D341Med (cell line): ENCODE measurements around the gene ESRRB.

Experiments
- DNase-seq: peaks from one replicate; pipeline ENCODE4 v3.0.0; 2012; ENCODE audit warnings: low spot score

The ESRRB gene

DNA sequence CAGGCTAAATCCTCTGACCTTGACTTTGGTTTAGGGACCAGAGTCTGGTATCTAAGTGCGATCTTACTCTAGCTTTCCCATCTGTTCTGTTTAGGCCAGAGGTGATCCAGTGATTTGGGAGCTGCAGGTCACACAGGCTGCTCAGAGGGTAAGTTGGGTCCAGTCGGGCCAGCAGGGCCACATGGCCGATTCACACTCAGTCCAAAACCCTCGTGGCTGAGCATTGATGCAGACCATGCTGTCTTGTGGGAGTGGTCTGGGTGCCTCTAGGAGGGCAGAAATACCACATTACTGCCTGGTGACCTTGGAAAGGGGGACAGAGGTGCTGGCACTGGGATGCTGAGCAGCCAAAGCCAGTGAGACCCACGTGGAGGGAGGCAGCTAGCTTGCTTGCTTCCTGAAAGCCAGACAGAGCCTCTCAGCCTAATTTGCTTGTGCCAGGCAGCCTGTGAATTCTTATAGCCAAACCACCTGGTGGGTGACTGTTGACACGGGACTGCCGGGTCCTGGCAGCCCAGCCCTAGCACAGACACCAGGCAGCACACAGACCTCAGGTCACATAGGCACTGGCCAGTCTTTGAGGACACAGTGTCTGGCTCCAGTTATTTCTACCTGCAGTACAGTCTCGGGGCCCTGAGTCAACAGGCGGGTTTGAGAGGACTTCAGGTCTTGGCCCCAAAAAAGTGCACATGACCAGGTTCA, 31.7 kb downstream of the ESRRB start:
- no peak for DNase-seq

DNA sequence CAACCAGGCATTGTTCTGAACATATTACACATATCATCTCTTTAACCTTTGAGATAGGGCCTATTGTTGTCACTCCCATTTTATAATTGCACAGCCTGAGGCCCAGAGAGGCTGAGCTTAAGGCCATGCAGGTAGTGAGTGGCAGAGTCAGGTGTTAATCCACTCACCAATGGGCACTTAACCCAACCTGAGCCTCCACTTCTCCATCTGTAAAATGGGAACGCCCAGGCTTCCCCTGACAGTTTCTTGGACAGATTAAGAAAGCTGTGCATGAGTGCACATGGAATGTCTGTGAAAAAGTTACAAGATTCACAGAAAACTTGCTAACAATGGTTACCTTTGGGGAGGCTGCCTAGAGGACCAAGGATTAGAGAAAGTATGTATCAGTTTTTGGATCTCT, 32.9 kb downstream of the ESRRB start:
- DNase-seq: no peak

DNA sequence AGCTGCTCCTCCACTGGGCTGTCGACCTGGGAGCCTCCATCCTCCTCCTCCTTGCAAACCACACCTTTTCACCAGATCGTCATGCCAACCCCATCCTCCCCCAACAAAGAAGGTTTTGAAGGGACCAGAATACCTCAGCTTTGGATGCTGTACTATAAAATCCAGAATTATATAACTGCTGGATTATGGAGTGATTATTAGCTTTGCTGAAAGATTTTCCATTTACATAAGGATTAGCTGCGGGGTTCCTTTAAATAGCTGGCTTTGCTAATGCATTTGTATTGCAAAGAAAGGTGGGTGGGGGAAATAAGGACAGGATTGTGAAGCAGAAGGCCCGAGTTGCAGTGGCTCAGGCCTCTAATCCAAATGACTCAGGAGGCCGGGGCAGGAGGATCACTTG, 36.6 kb downstream of the ESRRB start:
- DNase-seq: no peak

DNA sequence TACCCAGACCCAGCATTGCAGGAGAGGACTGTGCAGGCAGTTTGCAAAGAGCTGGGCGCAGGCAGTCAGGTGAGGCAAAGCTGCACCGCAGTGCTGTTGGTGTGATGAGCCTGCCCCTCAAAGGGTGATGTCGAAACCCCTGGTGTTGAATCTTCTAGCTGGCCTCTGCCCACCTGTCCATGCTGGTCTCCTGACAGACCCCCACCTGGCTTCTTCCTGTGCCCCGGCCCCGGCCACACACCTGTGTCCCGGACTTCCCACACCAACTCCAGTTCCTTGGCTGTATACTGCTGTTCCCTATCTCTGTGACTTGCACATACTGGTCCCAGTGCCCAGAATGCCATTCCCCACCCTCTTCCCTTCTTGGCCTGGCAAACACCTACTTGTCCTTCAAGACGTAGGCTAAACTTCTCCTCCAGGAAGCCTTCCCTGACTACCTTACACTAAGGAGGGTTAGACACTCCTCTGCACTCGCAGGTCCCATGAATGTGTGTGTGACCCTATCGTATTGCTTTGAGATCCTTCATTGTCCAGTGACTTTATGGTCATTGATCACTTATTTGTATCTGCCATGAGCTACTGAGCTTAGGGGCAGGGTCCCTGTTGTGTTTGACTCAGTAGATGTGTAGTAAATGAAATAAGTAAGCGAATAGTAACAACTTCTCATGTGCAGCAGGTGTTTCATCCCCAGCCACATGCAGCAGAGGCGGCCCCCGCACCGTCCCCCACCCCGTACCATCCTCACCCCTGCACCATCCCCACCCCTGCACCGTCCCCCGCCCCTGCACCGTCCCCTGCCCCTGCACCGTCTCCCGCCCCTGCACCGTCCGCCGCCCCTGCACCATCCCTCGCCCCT, 37.4 kb downstream of the ESRRB start:
- DNase-seq: no peak

DNA sequence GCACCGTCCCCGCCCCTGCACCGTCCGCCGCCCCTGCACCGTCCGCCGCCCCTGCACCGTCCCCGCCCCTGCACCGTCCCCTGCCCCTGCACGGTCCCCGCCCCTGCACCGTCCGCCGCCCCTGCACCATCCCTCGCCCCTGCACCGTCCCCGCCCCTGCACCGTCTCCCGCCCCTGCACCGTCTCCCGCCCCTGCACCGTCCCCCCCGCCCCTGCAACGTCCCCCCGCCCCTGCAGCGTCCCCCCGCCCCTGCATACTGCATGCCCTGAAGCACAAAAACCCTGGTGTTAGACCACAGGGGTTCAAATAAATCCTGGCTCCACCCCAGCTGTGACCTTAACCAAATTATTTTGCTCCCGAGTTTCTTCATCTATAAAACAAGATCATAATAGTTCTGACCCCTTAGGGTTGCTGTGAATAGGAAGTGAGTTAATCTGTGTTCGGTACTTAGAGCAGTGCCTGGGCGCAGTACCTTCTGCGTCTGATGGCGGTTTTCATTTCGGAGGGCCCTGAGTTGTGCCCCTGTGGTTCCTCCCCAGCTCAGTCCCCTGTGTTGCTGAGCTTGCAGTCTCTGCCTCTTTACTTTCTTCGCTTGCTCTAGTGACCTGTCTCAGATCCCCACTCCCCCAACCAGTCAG, 38.1 kb downstream of the ESRRB start:
- no peak for DNase-seq

DNA sequence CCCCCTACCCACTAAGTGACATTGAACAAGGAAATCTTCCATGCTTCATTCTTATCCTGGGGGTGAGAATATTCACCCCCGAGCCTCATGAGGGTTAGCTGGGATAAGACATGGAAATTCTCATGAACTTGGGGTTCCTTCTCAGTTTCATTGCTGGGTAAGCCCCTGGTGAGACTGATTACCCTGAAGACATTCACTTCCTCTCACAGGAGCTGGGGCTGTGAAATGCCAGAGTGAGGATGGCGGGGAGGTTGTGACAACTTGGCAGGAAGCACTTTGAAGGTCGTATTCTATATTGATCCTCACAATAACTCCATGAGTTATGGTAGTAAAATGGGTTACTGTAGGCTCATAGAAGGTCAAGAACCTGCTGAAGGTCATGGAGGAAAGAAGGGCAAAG, 43.5 kb downstream of the ESRRB start:
- DNase-seq: no peak

DNA sequence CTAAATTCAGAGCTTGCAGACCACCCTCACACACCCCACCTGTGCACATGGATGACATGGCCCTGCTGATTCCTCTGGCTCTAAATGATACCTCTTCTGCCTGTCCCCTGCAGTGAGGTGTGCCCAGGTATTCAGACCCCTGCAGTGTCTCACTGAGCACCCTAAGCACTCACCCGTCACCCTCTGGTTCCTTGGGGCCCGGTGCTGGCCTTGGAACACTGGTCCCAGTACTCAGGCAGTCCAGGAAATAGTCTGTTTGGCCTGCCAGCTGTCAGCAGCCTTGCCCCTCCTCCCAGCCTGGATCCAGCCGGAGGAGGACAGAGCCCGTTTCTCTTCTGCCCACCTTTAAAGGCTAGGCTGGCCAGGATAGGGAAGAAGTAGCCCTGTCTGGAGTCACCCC, 44.9 kb downstream of the ESRRB start:
- no peak for DNase-seq

DNA sequence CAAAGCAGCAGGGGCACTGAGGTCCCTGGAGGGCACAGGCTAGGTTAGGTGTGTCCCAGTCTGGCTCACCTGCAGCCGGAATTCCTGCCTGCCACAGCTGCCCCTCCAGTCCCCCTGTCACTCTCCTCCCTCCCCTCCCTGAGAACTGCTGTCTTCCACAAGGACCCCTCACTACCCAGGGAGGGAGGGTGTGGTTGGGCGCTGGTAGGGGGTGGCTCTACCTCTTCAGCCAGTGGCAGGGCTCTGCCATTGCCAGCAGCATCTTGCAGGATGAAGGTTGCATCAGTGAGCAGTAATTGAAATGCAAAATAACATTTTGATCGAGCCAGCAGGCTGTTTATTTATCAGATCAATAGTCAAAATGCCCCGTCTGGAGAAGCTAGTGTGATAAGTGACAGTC, 45.7 kb downstream of the ESRRB start:
- no peak for DNase-seq

DNA sequence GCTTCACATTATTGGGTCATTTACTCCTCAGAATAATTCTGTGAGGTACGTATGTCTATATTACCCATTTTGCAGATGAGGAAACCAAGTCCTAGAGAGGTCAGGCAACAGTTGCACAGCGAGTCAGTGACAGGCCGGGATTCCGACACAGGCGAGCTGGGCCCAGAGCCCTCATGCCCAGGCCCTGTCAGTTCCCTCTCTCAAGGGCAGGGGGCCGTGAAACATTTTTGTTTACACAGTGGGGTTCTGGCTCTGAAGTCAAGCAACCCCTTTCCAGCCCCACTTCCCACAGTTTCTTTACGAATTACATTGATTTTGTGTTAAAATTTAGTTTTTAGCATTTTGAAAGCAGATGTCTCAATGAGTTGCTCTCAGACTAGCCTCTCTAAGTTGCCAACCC, 46.7 kb downstream of the ESRRB start:
- DNase-seq: no peak

DNA sequence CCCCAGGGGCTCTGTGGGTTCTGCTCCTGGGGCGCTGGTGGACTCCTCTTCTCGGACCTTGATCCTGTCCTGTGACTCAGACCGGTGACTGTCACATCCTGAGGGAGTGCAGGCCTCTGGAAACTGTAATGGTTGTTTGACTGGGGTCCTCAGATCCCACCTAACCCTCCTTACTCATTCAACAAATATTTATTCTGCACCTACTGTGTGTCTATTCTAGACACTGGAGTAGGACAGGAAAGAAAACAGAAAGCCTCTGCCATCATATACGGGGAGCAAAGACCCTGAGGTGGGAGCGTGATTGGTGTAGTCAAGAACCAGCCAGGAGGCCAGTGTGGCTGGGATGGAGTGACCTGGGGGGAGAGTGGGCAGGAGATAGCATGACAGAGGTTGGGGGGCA, 47.6 kb downstream of the ESRRB start:
- no peak for DNase-seq

DNA sequence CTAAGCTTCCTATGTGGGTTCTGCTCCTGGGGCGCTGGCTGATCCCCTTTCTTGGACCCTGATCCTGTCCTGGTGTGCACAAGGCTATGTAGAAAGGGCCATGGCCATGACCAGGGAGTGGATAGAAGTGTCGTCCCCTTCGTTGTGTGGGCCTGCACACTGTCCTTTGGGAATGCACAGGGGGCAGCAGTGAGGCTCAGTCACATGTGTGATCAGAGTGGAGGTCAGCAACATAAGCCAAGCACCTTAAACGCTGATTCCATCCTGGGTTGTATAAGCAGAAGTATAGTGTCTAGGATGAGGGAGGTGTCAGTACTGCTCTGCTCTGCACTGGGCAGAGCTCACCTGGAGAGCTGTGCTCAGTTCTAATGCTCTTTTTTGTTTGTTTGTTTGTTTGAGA, 48.4 kb downstream of the ESRRB start:
- no peak for DNase-seq

DNA sequence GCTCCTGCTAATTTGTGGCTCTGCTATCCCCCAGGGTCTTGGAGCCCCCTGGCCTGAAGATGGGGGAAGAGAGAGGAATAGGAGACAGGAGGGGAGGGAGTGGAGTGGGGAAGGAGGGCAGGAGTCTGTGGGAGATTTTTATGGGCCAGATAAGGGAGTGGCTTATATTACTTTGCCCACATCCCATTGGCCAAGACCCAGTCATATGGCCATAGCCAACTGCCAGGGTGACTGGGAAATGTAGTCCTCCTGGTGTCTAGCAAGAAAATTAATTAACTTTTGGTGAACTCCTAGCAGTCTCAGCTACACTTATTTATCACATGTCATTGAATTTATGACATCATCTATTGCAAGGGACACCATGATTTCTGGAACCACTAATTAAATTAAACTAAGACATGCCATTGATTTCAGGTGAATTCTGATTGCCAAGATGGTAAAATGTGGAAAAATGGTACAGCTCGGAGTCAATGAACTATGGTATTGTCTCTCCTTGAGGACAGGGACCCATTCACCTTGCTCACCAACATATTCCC, 50.3 kb downstream of the ESRRB start:
- no peak for DNase-seq

DNA sequence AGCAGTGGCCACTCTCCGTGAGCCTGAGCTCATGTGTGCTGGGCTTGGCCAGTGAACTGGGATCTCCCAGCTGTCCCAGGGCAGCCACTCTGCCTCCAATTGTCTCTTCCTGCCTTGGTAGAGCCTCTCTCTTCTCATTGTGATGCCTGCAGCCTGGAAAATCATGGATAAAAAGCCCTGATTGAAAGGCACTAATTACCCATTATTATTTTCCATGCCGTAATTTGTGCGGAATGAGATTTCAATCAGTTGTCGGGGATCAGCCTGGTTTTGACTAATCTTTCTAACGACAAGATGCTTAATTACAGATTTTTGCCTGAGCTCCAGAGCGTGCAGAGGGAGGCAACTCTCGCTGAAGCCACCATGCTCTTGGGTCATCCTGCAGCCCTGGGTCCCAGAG, 52.7 kb downstream of the ESRRB start:
- no peak for DNase-seq

DNA sequence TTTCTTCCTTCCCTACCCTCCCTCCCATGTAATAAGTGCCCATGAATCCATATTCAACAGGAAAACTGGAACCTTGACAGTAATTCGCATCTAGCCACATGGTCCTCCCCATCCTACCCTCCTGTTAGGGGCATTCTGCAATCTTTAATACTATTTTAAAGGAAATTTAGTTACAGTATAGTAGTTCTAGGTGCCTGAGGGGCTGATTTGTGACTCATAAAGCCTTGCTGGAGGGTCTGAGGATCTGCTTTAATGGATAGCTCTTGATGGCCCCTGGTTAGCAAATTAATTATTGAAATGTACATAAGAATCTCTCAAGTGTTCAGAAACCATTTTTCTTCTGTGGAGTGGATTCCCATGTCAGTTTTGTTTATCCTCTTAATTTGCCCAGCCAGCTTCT, 54.1 kb downstream of the ESRRB start:
- DNase-seq: no peak

DNA sequence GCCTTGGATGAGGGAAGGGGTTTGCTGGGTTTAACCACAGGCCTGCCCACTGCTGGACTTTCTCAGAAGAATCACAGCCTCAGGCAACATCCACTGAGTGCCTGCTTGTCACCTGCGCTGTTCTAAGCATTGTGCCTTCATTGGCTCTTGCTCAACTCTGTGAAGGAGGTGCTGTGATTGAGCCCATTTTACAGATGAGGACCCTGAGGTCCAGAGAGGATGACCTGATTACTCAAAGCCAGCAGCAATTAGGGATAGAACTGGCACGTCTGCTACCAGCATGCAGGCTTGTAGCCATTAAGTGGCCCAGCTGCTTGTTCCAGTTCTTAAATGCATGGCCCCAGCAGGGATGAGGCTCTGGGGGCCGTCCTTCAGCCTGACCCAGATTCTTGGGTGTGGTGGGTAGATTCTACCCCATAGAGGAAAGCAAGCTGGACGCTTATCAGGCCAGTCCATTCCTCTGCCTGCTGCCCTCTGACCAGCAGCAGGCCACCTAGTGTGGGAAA, 54.6 kb downstream of the ESRRB start:
- DNase-seq: no peak

DNA sequence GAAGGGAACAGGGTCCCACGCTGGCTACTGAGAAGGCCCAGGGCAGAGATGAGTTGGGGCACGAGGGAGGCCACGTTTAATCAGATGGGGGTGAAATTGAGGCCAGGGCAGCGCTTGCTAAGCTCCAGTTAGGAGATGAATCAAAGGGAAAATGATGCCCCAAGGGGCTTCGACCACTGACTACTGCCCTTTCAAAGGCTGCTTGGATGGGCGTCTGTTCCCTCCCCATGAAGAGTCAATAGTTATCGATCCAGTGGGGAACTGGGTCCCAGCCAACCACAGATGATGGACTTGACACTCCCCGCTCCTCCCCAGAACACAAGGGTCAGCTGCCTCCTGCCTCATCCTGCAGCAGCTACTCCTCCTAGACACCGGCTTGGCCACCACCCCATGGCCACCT, 55.6 kb downstream of the ESRRB start:
- DNase-seq: no peak

DNA sequence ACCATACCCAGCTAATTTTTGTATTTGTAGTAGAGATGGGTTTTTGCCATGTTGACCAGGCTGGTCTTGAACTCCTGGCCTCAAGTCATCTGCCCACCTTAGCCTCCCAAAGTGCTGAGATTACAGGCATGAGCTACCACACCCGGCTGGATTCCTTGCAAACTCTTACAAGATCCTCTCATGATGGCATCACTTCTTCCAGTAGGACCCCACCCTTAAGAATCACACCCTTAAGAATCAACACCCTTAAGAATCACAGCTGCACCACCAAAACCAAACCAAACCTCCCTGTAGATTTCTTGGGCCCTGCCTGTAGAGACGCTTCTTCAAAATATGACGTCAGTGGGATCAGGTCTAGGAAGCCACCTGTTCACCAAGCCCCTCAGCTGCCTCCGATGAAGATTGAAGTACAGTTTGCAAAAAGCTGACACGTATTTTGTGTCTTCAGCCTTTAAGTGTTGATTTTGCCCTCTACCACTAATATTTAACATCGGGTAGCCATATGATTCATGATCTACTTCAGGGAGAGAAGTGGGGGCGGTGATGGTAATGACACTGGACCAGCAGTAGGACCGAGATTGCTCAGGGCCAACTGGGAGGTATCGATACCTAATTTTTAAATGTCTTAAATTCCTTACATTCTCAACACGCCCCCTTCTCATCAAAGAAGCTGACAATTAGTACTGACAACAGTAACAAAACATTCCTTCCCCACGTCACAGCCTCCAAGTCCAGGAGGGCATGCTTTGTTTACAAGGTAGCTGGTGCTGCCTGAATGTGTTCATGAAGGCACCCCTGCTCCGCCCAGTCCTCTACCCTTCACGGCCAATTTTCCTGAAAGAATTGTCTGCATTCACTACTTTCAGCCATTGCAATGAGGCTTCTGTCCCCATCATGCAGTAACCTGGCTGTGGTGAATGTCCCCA, 57.2 kb downstream of the ESRRB start:
- DNase-seq: no peak

DNA sequence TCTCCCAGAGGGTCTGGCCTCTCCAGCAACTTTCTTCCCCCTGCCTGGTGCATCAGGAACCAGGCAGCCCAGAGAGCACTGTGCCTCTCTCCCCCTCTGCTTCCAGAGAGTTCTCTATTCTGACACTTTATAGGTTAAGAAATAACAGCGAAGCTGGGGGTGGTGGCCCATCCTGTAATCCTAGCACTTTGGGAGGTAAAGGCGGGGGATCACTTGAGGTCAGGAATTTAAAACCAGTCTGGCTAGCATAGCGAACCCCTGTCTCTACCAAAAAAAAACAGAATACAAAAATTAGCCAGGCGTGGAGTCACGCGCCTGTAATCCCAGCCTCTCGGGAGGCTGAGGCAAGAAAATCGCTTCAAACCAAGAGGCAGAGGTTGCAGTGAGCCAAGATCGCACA, 58.3 kb downstream of the ESRRB start:
- DNase-seq: no peak

DNA sequence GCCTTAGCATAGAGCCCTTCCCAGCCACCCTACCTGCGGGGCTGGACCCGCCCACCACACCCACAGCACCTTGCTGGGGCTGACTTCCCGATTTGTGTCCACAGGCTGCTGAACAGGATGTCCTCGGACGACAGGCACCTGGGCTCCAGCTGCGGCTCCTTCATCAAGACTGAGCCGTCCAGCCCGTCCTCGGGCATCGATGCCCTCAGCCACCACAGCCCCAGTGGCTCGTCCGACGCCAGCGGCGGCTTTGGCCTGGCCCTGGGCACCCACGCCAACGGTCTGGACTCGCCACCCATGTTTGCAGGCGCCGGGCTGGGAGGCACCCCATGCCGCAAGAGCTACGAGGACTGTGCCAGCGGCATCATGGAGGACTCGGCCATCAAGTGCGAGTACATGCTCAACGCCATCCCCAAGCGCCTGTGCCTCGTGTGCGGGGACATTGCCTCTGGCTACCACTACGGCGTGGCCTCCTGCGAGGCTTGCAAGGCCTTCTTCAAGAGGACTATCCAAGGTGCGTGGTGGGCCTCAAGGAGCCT, 63.4 kb downstream of the ESRRB start:
- no peak for DNase-seq

DNA sequence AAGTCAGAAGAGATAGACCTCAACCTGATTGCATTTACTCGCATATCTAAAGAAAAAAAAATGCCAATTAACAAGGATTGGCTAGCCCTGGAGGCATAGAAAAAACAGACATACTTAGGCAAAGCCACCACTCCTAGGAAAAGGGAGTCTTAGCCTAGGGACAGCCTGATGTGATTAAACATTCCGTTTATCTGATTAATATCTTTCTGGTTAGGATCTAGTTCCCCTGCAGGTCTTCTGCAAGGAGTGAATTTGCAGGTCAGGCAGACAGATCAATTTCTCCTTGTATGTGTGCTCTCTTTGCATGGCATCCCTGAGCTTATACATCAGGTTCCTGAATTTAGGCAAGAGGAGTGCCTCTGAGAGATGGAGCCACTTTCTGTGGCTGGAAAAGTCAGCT, 70.5 kb downstream of the ESRRB start:
- DNase-seq: no peak

DNA sequence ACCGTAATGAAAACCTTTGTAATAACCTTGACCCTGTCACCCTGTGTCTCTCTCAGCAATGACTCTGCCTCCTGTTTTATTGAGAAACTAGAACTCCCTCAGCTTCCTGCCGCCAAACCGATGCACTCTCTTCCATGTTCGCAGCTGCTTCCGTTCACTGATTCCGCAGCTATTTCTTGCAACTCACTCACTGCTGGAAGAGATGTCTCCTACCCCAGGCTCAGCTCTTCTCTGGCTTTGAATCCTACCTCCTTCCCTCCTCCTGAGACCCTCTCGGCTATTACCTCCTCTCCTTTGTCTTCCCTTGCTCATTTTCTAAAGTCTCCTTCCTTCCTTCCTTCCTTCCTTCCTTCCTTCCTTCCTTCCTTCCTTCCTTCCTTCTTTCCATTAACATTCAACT, 71.0 kb downstream of the ESRRB start:
- no peak for DNase-seq
